ENCODE results near the gene PRKG1.

The PRKG1 gene

GRCh38 chr10:51950996-51951555 lies 876.8 kb downstream of the PRKG1 start:
- ATAC-seq = no peak
- H3K27ac Mint-ChIP-seq = no peak overlapping the region
- peaks cover 2% of the 10 kb centered on the region for H3K27me3 Mint-ChIP-seq
- H3K4me1 Mint-ChIP-seq = no peaks in the 10 kb centered on the region
- H3K4me3 Mint-ChIP-seq = no peak overlapping the region
- no peaks in the 10 kb centered on the region for H3K36me3 Mint-ChIP-seq (ENCODE audit: low read depth)
- DNase-seq = no peak
- H3K9me3 Mint-ChIP-seq = no peaks in the 10 kb centered on the region

- Mint-ChIP-seq H3K27me3 (peaks cover 2% of the 10 kb centered on the region), H3K36me3 (ENCODE audit: low read depth) (no peaks in the 10 kb centered on the region), H3K9me3 (no peaks in the 10 kb centered on the region), H3K27ac (no peak overlapping the region), H3K4me1 (no peaks in the 10 kb centered on the region), H3K4me3 (no peak overlapping the region)
- ATAC-seq (no peak), DNase-seq (no peak)
Measured at GRCh38 chr10:51951601-51952000, 877.3 kb downstream of the PRKG1 start.

GRCh38 chr10:51952056-51952455 lies 877.8 kb downstream of the PRKG1 start:
- ATAC-seq (no peak), DNase-seq (no peak)
- peaks cover 2% of the 10 kb centered on the region for H3K27me3 Mint-ChIP-seq
- H3K4me3 Mint-ChIP-seq = no peak overlapping the region
- H3K9me3 Mint-ChIP-seq = no peaks in the 10 kb centered on the region
- H3K27ac Mint-ChIP-seq = no peak overlapping the region
- no peaks in the 10 kb centered on the region for H3K36me3 Mint-ChIP-seq (ENCODE audit: low read depth)
- no peaks in the 10 kb centered on the region for H3K4me1 Mint-ChIP-seq

DNA sequence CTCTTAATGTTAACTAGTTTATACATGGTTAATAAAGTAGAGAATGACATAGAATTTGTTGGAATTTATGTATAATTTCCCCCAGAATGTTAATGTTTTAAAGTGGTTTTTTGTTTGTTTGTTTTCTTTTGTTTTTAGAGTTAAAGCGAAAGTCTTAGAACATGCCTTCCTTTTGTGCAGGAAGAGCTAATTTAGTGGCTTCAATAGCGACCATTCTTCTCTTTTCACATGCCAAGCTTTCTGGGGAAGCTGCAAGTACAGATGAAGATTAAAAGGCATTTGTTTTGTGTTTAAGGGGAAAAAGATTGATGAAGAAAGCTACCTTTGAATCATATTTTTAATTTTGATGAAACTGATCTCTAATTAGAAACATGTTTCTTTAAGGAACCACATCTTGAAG lies 881.4 kb downstream of the PRKG1 start:
- H3K27me3 Mint-ChIP-seq = peaks cover 3% of the 10 kb centered on the region

DNA sequence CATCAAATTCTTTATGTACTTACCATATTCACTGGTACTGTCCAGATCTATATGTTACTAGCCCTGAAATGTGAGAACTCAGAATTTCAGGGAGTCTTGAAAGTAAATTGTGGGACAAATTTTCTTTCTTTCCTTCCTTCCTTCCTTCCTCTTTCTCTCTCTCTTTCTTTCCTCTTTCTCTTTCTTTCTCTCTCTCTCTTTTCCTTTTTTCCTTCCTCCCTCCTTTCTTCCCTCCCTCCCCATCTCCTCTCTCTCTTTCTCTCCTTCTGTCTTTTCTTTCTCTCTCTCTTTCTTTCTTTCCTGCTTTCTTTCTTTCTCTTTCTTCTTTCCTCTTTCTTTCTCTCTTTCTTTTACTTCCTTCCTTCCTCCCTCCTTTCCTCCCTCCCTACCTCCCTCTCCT lies 882.5 kb downstream of the PRKG1 start:
- ATAC-seq = no peak
- H3K4me3 Mint-ChIP-seq = no peak overlapping the region
- H3K36me3 Mint-ChIP-seq (ENCODE audit: low read depth) = no peaks in the 10 kb centered on the region
- H3K27me3 Mint-ChIP-seq = peaks cover 7% of the 10 kb centered on the region
- no peaks in the 10 kb centered on the region for H3K4me1 Mint-ChIP-seq
- no peak overlapping the region for H3K27ac Mint-ChIP-seq
- DNase-seq = no peak
- H3K9me3 Mint-ChIP-seq = no peaks in the 10 kb centered on the region

More for the DNA sequence above, 881.4 kb downstream of the PRKG1 start:
- no peaks in the 10 kb centered on the region for H3K36me3 Mint-ChIP-seq (ENCODE audit: low read depth)
- no peaks in the 10 kb centered on the region for H3K9me3 Mint-ChIP-seq
- no peak for ATAC-seq
- no peaks in the 10 kb centered on the region for H3K4me1 Mint-ChIP-seq
- no peak overlapping the region for H3K4me3 Mint-ChIP-seq
- H3K27ac Mint-ChIP-seq = no peak overlapping the region
- no peak for DNase-seq

GRCh38 chr10:51960494-51960895 lies 886.2 kb downstream of the PRKG1 start:
- no peaks in the 10 kb centered on the region for H3K36me3 Mint-ChIP-seq (ENCODE audit: low read depth)
- ATAC-seq (no peak), DNase-seq (no peak)
- no peaks in the 10 kb centered on the region for H3K4me1 Mint-ChIP-seq
- no peak overlapping the region for H3K27ac Mint-ChIP-seq
- H3K27me3 Mint-ChIP-seq = peaks cover 16% of the 10 kb centered on the region
- H3K9me3 Mint-ChIP-seq = no peaks in the 10 kb centered on the region
- H3K4me3 Mint-ChIP-seq = no peak overlapping the region

- no peak overlapping the region for H3K4me3 Mint-ChIP-seq
- H3K27me3 Mint-ChIP-seq = peaks cover 16% of the 10 kb centered on the region
- H3K36me3 Mint-ChIP-seq (ENCODE audit: low read depth) = no peaks in the 10 kb centered on the region
- no peak for ATAC-seq
- no peak for DNase-seq
- no peaks in the 10 kb centered on the region for H3K9me3 Mint-ChIP-seq
- no peaks in the 10 kb centered on the region for H3K4me1 Mint-ChIP-seq
- H3K27ac Mint-ChIP-seq = no peak overlapping the region
Measured at GRCh38 chr10:51961401-51961800, 887.1 kb downstream of the PRKG1 start.

DNA sequence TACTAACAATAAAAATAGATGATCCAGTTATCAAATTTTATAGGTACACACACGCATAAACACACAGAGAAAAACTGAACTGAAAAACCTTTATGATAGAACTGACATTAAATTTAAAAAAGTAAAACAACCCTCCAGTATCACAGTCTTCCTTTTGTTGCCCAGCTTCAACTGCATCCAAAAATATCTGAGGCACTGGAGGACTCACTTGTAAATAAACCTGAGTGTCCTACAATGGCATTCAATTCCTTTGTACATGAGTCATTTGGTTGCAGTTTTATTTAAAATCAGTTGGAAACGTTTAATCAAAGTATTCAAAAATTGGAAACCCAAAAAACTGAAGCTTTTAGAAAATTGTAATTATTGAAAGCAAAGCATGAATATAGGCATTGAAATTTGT lies 890.3 kb downstream of the PRKG1 start:
- no peak for ATAC-seq
- no peak overlapping the region for H3K27ac Mint-ChIP-seq
- peaks cover 13% of the 10 kb centered on the region for H3K27me3 Mint-ChIP-seq
- DNase-seq = no peak
- no peak overlapping the region for H3K4me3 Mint-ChIP-seq
- H3K4me1 Mint-ChIP-seq = no peaks in the 10 kb centered on the region
- H3K36me3 Mint-ChIP-seq (ENCODE audit: low read depth) = no peaks in the 10 kb centered on the region
- H3K9me3 Mint-ChIP-seq = no peaks in the 10 kb centered on the region

DNA sequence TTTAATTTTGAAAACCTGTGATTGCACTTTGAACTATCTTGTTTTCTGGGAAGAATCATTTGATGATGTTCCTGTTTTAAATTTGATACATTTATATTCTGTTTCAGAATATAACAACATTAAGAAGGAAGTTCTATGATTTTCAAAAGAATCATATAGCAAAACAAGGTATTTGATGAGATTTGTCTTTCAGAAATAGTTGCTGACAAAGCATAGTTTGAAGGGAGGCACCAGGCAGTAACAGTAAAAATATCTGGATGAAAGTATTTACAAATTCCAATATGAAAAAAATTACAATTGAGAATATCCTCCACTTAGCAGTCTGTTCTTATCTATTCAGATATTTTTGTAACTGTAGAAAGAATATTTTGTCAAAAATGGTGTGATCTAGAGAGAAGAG lies 891.2 kb downstream of the PRKG1 start:
- DNase-seq = no peak
- Mint-ChIP-seq H3K36me3 (ENCODE audit: low read depth) (no peaks in the 10 kb centered on the region), H3K4me3 (no peak overlapping the region), H3K27ac (no peak overlapping the region), H3K4me1 (no peaks in the 10 kb centered on the region), H3K27me3 (peaks cover 13% of the 10 kb centered on the region), H3K9me3 (no peaks in the 10 kb centered on the region)
- ATAC-seq = no peak

DNA sequence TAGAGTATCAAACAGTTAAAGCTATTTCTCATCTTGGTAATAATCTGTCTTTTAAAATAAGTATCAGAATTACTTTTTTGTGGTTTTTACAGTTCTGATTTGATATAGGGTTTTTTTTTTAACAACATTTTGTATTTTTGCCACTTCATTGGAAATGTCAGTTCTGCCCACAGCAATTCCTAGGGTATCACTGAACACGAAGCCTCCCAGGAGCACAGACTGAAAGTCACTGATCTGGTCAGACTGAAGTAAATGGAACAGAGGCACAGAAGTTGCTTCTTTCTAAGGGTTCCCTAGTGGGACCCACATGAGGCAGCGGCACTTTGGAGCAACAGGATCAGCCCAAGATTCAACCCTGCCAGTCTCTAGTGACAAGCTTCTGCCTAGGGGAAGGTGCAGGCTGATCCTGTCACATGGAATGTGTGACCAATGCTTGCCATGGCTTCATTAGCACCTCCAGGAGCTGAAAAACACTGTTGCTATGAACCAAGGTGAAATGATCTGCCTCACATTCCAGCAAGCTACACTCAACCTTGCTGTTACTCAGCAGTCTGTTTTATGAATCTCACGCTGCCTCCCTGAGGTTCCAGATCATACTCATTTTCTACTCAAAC lies 898.6 kb downstream of the PRKG1 start:
- no peaks in the 10 kb centered on the region for H3K36me3 Mint-ChIP-seq (ENCODE audit: low read depth)
- no peaks in the 10 kb centered on the region for H3K27me3 Mint-ChIP-seq
- no peaks in the 10 kb centered on the region for H3K9me3 Mint-ChIP-seq
- H3K4me1 Mint-ChIP-seq = no peaks in the 10 kb centered on the region
- ATAC-seq (no peak), DNase-seq (no peak)
- no peak overlapping the region for H3K4me3 Mint-ChIP-seq
- no peak overlapping the region for H3K27ac Mint-ChIP-seq

DNA sequence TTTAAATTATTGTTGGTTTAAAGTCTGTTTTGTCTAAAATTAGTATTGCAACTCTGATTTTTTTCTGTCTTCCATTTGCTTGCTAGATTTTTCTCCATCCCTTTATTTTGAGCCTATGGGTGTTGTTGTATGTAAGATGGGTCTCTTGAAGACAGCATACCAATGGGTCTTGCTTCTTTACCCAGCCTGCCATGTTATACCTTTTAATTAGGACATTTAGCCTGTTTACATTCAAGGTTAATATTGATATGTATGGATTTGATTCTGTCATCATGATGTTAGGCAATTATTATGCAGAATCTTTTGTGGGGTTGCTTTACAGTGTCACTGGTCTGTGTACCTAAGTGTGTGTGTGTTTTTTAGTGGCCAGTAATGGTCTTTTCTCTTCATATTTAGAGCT lies 906.5 kb downstream of the PRKG1 start:
- no peaks in the 10 kb centered on the region for H3K4me1 Mint-ChIP-seq
- H3K27ac Mint-ChIP-seq = no peak overlapping the region
- no peaks in the 10 kb centered on the region for H3K27me3 Mint-ChIP-seq
- DNase-seq = no peak
- no peaks in the 10 kb centered on the region for H3K36me3 Mint-ChIP-seq (ENCODE audit: low read depth)
- H3K4me3 Mint-ChIP-seq = no peak overlapping the region
- no peak for ATAC-seq
- no peaks in the 10 kb centered on the region for H3K9me3 Mint-ChIP-seq

DNA sequence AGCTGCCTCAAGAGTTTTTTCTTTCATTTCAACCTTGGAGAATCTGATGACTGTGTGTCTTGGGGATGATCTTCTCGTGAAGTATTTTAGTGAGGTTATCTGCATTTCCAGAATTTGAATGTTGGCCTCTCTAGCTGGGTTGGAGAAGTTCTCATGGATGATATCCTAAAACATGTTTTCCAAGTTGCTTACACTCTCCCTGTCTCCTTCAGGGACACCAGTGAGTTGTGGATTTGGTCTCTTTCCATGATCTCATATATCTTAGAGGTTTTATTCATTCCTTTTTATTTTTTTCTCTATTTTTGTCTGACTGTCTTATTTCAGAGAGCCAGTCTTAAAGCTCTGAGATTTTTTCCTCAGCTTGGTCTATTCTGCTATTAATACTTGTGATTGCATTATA lies 907.4 kb downstream of the PRKG1 start:
- Mint-ChIP-seq H3K27ac (no peak overlapping the region), H3K36me3 (ENCODE audit: low read depth) (no peaks in the 10 kb centered on the region), H3K4me1 (no peaks in the 10 kb centered on the region), H3K4me3 (no peak overlapping the region), H3K9me3 (no peaks in the 10 kb centered on the region), H3K27me3 (peaks cover 2% of the 10 kb centered on the region)
- ATAC-seq (no peak), DNase-seq (no peak)

DNA sequence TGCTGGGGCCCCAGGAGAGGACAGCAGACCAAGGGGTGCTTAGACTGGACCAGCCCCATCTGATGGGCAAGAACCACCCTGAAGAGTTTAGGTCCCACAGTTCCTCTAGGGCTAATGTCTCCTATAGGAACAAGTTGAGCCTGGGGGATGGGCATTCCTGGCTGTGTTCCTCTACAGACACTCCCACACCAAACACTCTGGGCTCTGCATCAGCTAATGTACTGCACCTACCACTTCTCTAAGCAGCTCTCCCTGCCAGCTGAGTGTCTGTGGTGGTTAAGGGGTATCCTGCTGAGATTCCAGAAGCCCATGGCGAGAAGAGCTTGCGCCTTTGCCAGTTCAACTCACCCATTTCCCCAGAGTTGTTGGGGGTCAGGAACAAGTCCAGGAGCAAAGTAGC lies 909.2 kb downstream of the PRKG1 start:
- Mint-ChIP-seq H3K4me1 (no peaks in the 10 kb centered on the region), H3K9me3 (no peaks in the 10 kb centered on the region), H3K36me3 (ENCODE audit: low read depth) (no peaks in the 10 kb centered on the region), H3K4me3 (no peak overlapping the region), H3K27me3 (peaks cover 2% of the 10 kb centered on the region), H3K27ac (no peak overlapping the region)
- DNase-seq (no peak), ATAC-seq (no peak)

- Mint-ChIP-seq H3K9me3 (no peaks in the 10 kb centered on the region), H3K27ac (no peak overlapping the region), H3K36me3 (ENCODE audit: low read depth) (no peaks in the 10 kb centered on the region), H3K4me3 (no peak overlapping the region), H3K4me1 (no peaks in the 10 kb centered on the region), H3K27me3 (peaks cover 2% of the 10 kb centered on the region)
- DNase-seq = no peak
- no peak for ATAC-seq
Measured at GRCh38 chr10:51985336-51985735, 911.0 kb downstream of the PRKG1 start.

- Mint-ChIP-seq H3K9me3 (no peaks in the 10 kb centered on the region), H3K36me3 (ENCODE audit: low read depth) (no peaks in the 10 kb centered on the region), H3K4me3 (no peak overlapping the region), H3K4me1 (no peaks in the 10 kb centered on the region), H3K27me3 (peaks cover 2% of the 10 kb centered on the region), H3K27ac (no peak overlapping the region)
- no peak for ATAC-seq
- DNase-seq = no peak
Measured at GRCh38 chr10:51986516-51986915, 912.2 kb downstream of the PRKG1 start.

GRCh38 chr10:51993475-51993874 lies 919.2 kb downstream of the PRKG1 start:
- Mint-ChIP-seq H3K27me3 (peaks cover 6% of the 10 kb centered on the region), H3K27ac (no peak overlapping the region), H3K9me3 (no peaks in the 10 kb centered on the region), H3K4me1 (no peaks in the 10 kb centered on the region), H3K36me3 (ENCODE audit: low read depth) (no peaks in the 10 kb centered on the region), H3K4me3 (no peak overlapping the region)
- DNase-seq = no peak
- ATAC-seq = no peak

Measured in activated naive CD8-positive, alpha-beta T cell treated with anti-CD3 and anti-CD28 coated beads, Interleukin-2, amount 50 U/mL, for 24 hours (primary cell).